Natural killer cell (primary cell): ENCODE results near the gene FBXO27. TPM values are rescaled to one million over a fixed set of nuclear protein-coding genes. Genes with fewer than 3 reads are reported as not detected.

ENCODE experiments used
- ATAC-seq, 3 donors: fragments of 150-1000 bp in 2 of 3; fragments of 200-7000 bp in 1 of 3; cut with Tn5 transposase; 1 replicate in 1 of 3; 2 replicates in 2 of 3; pipeline ENCODE4 v1.10.0; 2021; ENCODE audit warnings: mild to moderate bottlenecking in 2 of 3, moderate library complexity in 2 of 3
- DNase-seq, 2 donors: peaks; one replicate each; pipeline versions ENCODE4 v3.0.0 to v3.0.0-alpha.2; 2013 to 2021; ENCODE audit warnings: mixed read lengths in 1 of 2
- H3K27ac ChIP-seq: one replicate; pipeline ENCODE4 v1.5.1; 2013; ENCODE audit warnings: mild to moderate bottlenecking, low read length
- H3K27me3 ChIP-seq: one replicate; pipeline ENCODE4 v1.6.1; 2013; ENCODE audit warnings: low read length; ENCODE audit not compliant: control insufficient read depth, insufficient read depth
- H3K36me3 ChIP-seq: one replicate; pipeline ENCODE4 v1.6.1; 2013; ENCODE audit warnings: low read length; ENCODE audit not compliant: control insufficient read depth, insufficient read depth
- H3K4me1 ChIP-seq: one replicate; pipeline ENCODE4 v1.6.1; 2013; ENCODE audit warnings: low read length; ENCODE audit not compliant: control insufficient read depth, insufficient read depth
- H3K4me3 ChIP-seq: one replicate; pipeline ENCODE4 v1.5.1; 2013; ENCODE audit warnings: low read length
- H3K9me3 ChIP-seq: one replicate; pipeline ENCODE4 v1.6.1; 2013; ENCODE audit warnings: low read length; ENCODE audit not compliant: control insufficient read depth, insufficient read depth
- H3K27ac Mint-ChIP-seq, 2 donors: one replicate each; pipeline ENCODE4 v1.8.0; 2022; ENCODE audit warnings: mild to moderate bottlenecking in 2 of 2, mixed read lengths in 2 of 2, moderate library complexity in 1 of 2
- H3K27me3 Mint-ChIP-seq, 2 donors: one replicate each; pipeline ENCODE4 v1.8.0; 2022; ENCODE audit warnings: low read depth in 2 of 2, mixed read lengths in 2 of 2
- H3K36me3 Mint-ChIP-seq: one replicate; pipeline ENCODE4 v1.8.0; 2022; ENCODE audit warnings: mixed read lengths
- H3K4me1 Mint-ChIP-seq, 2 donors: one replicate each; pipeline ENCODE4 v1.8.0; 2022; ENCODE audit warnings: mixed read lengths in 2 of 2
- H3K4me3 Mint-ChIP-seq: one replicate; pipeline ENCODE4 v1.8.0; 2022; ENCODE audit warnings: mild to moderate bottlenecking, moderate library complexity, mixed read lengths
- H3K9me3 Mint-ChIP-seq, 2 donors: one replicate each; pipeline ENCODE4 v1.8.0; 2022; ENCODE audit warnings: mixed read lengths in 2 of 2
- WGBS: methylation state at CpG from one replicate; pipeline ENCODE4 v1.1.7; 2013; ENCODE audit warnings: missing lambda C conversion rate; ENCODE audit not compliant: insufficient coverage; 5-methylcytosine and 5-hydroxymethylcytosine counted together
- intact Hi-C: fragments of 100-400 bp; cut with micrococcal nuclease; formaldehyde crosslinking; loops from one replicate; pipeline ENCODE4 v1.14.2; 2022
- total RNA-seq, 4 donors: library from RNA; stranded (reverse); fragments of 120-200 nt in 1 of 4; gene quantifications; one replicate each; pipeline versions ENCODE4 v1.2.3 to v1.2.4, GENCODE V29; 2013 to 2022
- TF ChIP-seq, protein P1 (sequence below): fragments of 200-600 bp; IDR thresholded peaks from one replicate; pipeline ENCODE4 v1.8.0; 2022; ENCODE audit warnings: antibody characterized with exemption

The FBXO27 gene
- total RNA-seq, 3 donors from 2014 or later (not counting 1 experiment from before 2014, with no cell fraction given): 0.23 to 0.38 TPM; not detected in 1

DNA sequence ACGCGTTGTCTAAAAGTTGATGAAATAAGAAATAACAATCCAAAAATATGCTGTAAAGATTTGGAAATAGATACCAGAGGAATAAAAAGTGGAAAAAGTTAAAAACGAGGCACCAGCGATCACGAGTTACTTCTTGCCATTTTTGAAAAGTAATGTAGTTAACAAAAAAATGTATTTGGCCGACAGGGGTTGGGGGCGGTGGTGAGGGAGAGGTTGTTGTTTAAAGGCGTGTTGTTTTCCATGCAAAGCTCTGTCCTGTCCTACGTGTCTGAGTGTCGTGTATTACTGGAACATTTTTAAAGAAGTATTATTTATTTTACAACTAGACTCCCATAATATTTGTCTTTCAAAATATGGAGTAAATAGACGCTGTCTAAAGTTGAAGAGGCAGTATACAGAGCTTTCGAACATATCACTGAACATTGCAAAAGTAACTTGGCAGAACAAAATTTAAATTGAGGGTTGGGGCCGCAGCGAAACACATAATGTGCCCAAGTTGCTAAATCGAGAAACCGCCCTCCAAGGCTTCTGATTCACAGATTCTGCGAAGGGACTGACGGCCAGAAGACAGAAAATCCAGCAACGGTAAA lies 57.6 kb downstream of the FBXO27 start:
- H3K27me3 ChIP-seq: peaks cover 10% of the 10 kb centered on the region
- no peak for DNase-seq
- no peaks in the 10 kb centered on the region for H3K9me3 Mint-ChIP-seq
- no peak overlapping the region for H3K27ac ChIP-seq
- no peaks in the 10 kb centered on the region for H3K36me3 ChIP-seq
- H3K9me3 ChIP-seq: no peaks in the 10 kb centered on the region
- H3K36me3 Mint-ChIP-seq: no peaks in the 10 kb centered on the region
- H3K4me1 ChIP-seq: peaks cover 3% of the 10 kb centered on the region
- no peak for ATAC-seq
- H3K4me1 Mint-ChIP-seq: peaks cover 0 to 4% of the 10 kb centered on the region in 2 donors
- 88% methylated on average over 17 of the region's 19 CpGs for WGBS
- intact Hi-C loops: no loop called here
- peaks cover 22 to 27% of the 10 kb centered on the region in 2 donors for H3K27me3 Mint-ChIP-seq
- TF ChIP-seq, protein P1, sequence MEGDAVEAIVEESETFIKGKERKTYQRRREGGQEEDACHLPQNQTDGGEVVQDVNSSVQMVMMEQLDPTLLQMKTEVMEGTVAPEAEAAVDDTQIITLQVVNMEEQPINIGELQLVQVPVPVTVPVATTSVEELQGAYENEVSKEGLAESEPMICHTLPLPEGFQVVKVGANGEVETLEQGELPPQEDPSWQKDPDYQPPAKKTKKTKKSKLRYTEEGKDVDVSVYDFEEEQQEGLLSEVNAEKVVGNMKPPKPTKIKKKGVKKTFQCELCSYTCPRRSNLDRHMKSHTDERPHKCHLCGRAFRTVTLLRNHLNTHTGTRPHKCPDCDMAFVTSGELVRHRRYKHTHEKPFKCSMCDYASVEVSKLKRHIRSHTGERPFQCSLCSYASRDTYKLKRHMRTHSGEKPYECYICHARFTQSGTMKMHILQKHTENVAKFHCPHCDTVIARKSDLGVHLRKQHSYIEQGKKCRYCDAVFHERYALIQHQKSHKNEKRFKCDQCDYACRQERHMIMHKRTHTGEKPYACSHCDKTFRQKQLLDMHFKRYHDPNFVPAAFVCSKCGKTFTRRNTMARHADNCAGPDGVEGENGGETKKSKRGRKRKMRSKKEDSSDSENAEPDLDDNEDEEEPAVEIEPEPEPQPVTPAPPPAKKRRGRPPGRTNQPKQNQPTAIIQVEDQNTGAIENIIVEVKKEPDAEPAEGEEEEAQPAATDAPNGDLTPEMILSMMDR: no peak
- H3K27ac Mint-ChIP-seq: no peak overlapping the region
- no peak overlapping the region for H3K4me3 ChIP-seq
- no peak overlapping the region for H3K4me3 Mint-ChIP-seq

Other genes with a start within 250 kb of the FBXO27 start
- gene LGALS7B, start 243.3 kb downstream of the FBXO27 start, total RNA-seq: not detected
- 1 to 10 TPM; 4.2 to 4.8 (median 4.6) TPM for gene LGALS4, start 219.6 kb downstream of the FBXO27 start, total RNA-seq
- gene ECH1, start 200.8 kb downstream of the FBXO27 start, total RNA-seq: 100 to 1,000 TPM; 114 to 145 (median 119) TPM
- gene HNRNPL, start 182.6 kb downstream of the FBXO27 start, total RNA-seq: 100 to 1,000 TPM; 636 to 800 (median 702) TPM
- 10 to 100 TPM; 59.7 to 65.6 (median 59.7) TPM for gene RINL, start 154.3 kb downstream of the FBXO27 start, total RNA-seq
- gene SIRT2, start 132.9 kb downstream of the FBXO27 start, total RNA-seq: 100 to 1,000 TPM; 171 to 283 (median 208) TPM
- gene NFKBIB, start 132.6 kb downstream of the FBXO27 start, total RNA-seq: 100 to 1,000 TPM in 2 of 3 donors, 10 to 100 TPM in 1; 78.0 to 125 (median 118) TPM
- gene CCER2, start 120.4 kb downstream of the FBXO27 start, total RNA-seq: 1 to 10 TPM; 1.3 to 3.7 (median 2.3) TPM
- 10 to 100 TPM; 25.4 to 53.0 (median 38.9) TPM for gene SARS2, start 101.8 kb downstream of the FBXO27 start, total RNA-seq
- 10 to 100 TPM; 25.3 to 27.8 (median 26.7) TPM for gene MRPS12, start 101.6 kb downstream of the FBXO27 start, total RNA-seq
- gene FBXO17, start 56.8 kb downstream of the FBXO27 start, total RNA-seq: not detected
- not detected for gene ACP7, start 51.8 kb upstream of the FBXO27 start, total RNA-seq
- gene PAK4, start 93.2 kb upstream of the FBXO27 start, total RNA-seq: 10 to 100 TPM in 2 of 3 donors, 1 to 10 TPM in 1; 6.7 to 13.4 (median 11.8) TPM
- not detected for gene NCCRP1, start 164.4 kb upstream of the FBXO27 start, total RNA-seq
- not detected for gene SYCN, start 171.7 kb upstream of the FBXO27 start, total RNA-seq
- not detected for gene IFNL3, start 212.5 kb upstream of the FBXO27 start, total RNA-seq
- not detected for gene IFNL4, start 216.3 kb upstream of the FBXO27 start, total RNA-seq
- gene IFNL2, start 235.8 kb upstream of the FBXO27 start, total RNA-seq: not detected